Measurements from ENCODE around the gene MAP3K5. TPM values are rescaled to one million over a fixed set of nuclear protein-coding genes. Genes with fewer than 3 reads are reported as not detected.
"Not testable (repeated sequence)": the region's sequence is repeated elsewhere in the genome, so short reads cannot be mapped to it uniquely, and the experiment has no call there.

MAP3K5 gene
- total RNA-seq, 1 donor from 2014 or later, result 6.8 TPM

DNA sequence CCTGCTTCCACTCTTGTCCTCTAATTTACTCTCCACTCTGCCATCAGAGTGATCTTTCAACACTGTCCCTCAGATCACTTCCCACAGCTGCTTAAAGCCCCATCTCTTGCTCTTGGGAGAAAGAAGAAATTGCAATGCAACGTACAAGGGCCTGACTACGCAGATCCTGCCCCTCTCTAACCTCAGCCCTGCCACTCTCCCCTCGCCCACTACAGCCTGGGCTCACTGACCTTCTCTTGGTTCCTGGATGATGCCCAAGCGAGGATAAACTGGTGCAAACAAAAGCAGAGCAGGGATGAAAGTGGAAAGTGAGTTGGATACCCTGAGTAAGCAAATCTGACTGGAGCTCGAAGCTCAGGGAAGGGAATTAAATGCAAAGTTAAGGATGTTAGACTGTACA is 92.9 kb downstream of the MAP3K5 start:
- Histone ChIP-seq H3K27me3 (ENCODE audit: control insufficient read depth in 3 of 3, insufficient read depth in 3 of 3, low read length in 3 of 3) (no peaks in the 10 kb centered on the region), H3K9me3 (ENCODE audit: control insufficient read depth in 3 of 3, low read length in 3 of 3) (no peaks in the 10 kb centered on the region), H3K4me1 (ENCODE audit: control insufficient read depth in 3 of 3, insufficient read depth in 3 of 3, low read length in 3 of 3) (peaks cover 0 to 6% (median 5%) of the 10 kb centered on the region in 3 donors), H3K4me3 (ENCODE audit: low read length in 3 of 3) (no peak overlapping the region), H3K36me3 (ENCODE audit: control insufficient read depth in 3 of 3, insufficient read depth in 3 of 3, low read length in 3 of 3) (no peaks in the 10 kb centered on the region), H3K27ac (ENCODE audit: low read depth, low read length) (no peak overlapping the region), H3K9ac (ENCODE audit: low read depth in 1 of 3, low read length in 3 of 3) (no peak overlapping the region)

- H3K9me3 ChIP-seq (ENCODE audit: control insufficient read depth in 3 of 3, low read length in 3 of 3), result no peaks in the 10 kb centered on the region
- H3K9ac ChIP-seq (ENCODE audit: low read depth in 1 of 3, low read length in 3 of 3), result no peak overlapping the region
- H3K4me3 ChIP-seq (ENCODE audit: low read length in 3 of 3), result no peak overlapping the region
- H3K27me3 ChIP-seq (ENCODE audit: control insufficient read depth in 3 of 3, insufficient read depth in 3 of 3, low read length in 3 of 3), result no peaks in the 10 kb centered on the region
- H3K36me3 ChIP-seq (ENCODE audit: control insufficient read depth in 3 of 3, insufficient read depth in 3 of 3, low read length in 3 of 3), result peaks cover 0 to 6% (median 0%) of the 10 kb centered on the region in 3 donors
- no peak overlapping the region for H3K27ac ChIP-seq (ENCODE audit: low read depth, low read length)
- peaks cover 0 to 6% (median 5%) of the 10 kb centered on the region in 3 donors for H3K4me1 ChIP-seq (ENCODE audit: control insufficient read depth in 3 of 3, insufficient read depth in 3 of 3, low read length in 3 of 3)
These were observed 95.4 kb downstream of the MAP3K5 start for GRCh38 chr6:136696783-136697364.

DNA sequence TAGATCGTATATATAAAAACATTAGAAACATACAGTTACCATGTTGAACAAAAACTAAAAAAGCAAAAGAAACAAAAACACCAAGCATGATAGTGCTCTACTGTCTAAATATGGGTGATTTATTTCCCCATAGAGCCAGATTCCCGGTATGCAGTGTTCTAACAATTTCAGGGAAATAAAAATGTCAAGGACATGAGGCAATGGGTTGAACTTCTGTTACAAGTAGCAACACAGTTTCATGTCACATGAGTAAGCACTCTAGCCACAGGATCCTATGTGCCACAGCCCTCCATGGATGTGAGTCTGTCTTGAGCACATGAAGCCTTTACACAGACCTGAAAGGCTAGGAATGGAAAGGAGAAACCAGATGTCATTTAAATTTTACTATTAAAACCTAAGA is 96.0 kb downstream of the MAP3K5 start:
- no peaks in the 10 kb centered on the region for H3K9me3 ChIP-seq (ENCODE audit: control insufficient read depth in 3 of 3, low read length in 3 of 3)
- H3K27me3 ChIP-seq (ENCODE audit: control insufficient read depth in 3 of 3, insufficient read depth in 3 of 3, low read length in 3 of 3), result no peaks in the 10 kb centered on the region
- H3K4me3 ChIP-seq (ENCODE audit: low read length in 3 of 3), result no peak overlapping the region
- no peak overlapping the region for H3K9ac ChIP-seq (ENCODE audit: low read depth in 1 of 3, low read length in 3 of 3)
- peaks cover 0 to 6% (median 5%) of the 10 kb centered on the region in 3 donors for H3K4me1 ChIP-seq (ENCODE audit: control insufficient read depth in 3 of 3, insufficient read depth in 3 of 3, low read length in 3 of 3)
- H3K36me3 ChIP-seq (ENCODE audit: control insufficient read depth in 3 of 3, insufficient read depth in 3 of 3, low read length in 3 of 3), result peaks cover 0 to 6% (median 0%) of the 10 kb centered on the region in 3 donors
- no peak overlapping the region for H3K27ac ChIP-seq (ENCODE audit: low read depth, low read length)

DNA sequence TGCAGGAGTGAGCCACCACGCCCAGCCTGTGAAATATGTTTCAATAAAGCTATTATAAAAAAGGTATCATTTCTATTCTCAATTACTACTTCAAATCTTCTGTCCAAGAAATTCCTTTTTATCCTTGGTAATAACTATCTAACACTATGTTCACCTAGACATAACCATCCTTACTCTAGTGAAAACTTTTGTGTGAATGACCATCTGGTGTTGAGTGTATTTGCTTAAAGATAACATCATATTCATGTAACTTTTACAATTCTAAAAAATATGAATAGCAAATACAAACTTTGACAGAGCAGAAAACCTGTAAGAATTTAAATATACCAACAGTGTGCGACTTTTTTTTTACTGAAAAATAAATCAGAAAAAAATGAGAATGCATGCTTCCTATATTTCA is 96.9 kb downstream of the MAP3K5 start:
- no peak overlapping the region for H3K27ac ChIP-seq (ENCODE audit: low read depth, low read length)

DNA sequence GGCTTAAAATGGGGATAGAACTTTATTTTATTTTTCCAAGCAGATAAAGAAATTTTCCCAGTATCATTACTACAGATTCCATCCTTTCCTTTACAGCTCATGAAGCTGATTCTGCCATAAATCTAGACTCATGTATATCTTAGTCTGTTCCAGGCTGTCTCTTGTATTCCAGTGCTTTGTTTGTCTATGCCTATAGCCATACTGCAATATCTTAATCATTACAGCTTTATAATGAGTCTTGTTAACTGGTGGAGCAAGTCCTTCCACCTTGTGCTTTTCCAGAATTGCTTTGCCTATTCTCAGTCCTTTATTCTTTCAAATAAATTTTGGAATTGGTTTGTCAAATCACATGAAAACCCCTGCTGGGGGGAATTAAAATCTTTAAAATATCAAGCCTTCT is 99.2 kb downstream of the MAP3K5 start:
- H3K36me3 ChIP-seq (ENCODE audit: control insufficient read depth in 3 of 3, insufficient read depth in 3 of 3, low read length in 3 of 3), result peaks cover 0 to 6% (median 0%) of the 10 kb centered on the region in 3 donors
- no peak overlapping the region for H3K4me3 ChIP-seq (ENCODE audit: low read length in 3 of 3)
- no peaks in the 10 kb centered on the region for H3K4me1 ChIP-seq (ENCODE audit: control insufficient read depth in 3 of 3, insufficient read depth in 3 of 3, low read length in 3 of 3)
- H3K27me3 ChIP-seq (ENCODE audit: control insufficient read depth in 3 of 3, insufficient read depth in 3 of 3, low read length in 3 of 3), result no peaks in the 10 kb centered on the region
- no peaks in the 10 kb centered on the region for H3K9me3 ChIP-seq (ENCODE audit: control insufficient read depth in 3 of 3, low read length in 3 of 3)
- no peak overlapping the region for H3K9ac ChIP-seq (ENCODE audit: low read depth in 1 of 3, low read length in 3 of 3)
- H3K27ac ChIP-seq (ENCODE audit: low read depth, low read length), result no peak overlapping the region

More for the DNA sequence above, 96.9 kb downstream of the MAP3K5 start:
- Histone ChIP-seq H3K9me3 (ENCODE audit: control insufficient read depth in 3 of 3, low read length in 3 of 3) (no peaks in the 10 kb centered on the region), H3K4me3 (ENCODE audit: low read length in 3 of 3) (no peak overlapping the region), H3K9ac (ENCODE audit: low read depth in 1 of 3, low read length in 3 of 3) (no peak overlapping the region), H3K36me3 (ENCODE audit: control insufficient read depth in 3 of 3, insufficient read depth in 3 of 3, low read length in 3 of 3) (peaks cover 0 to 6% (median 0%) of the 10 kb centered on the region in 3 donors), H3K27me3 (ENCODE audit: control insufficient read depth in 3 of 3, insufficient read depth in 3 of 3, low read length in 3 of 3) (no peaks in the 10 kb centered on the region), H3K4me1 (ENCODE audit: control insufficient read depth in 3 of 3, insufficient read depth in 3 of 3, low read length in 3 of 3) (no peaks in the 10 kb centered on the region)

GRCh38 chr6:136687894-136688293 is 104.4 kb downstream of the MAP3K5 start:
- H3K27me3 ChIP-seq (ENCODE audit: control insufficient read depth in 3 of 3, insufficient read depth in 3 of 3, low read length in 3 of 3); H3K36me3 ChIP-seq (ENCODE audit: control insufficient read depth in 3 of 3, insufficient read depth in 3 of 3, low read length in 3 of 3); H3K9me3 ChIP-seq (ENCODE audit: control insufficient read depth in 3 of 3, low read length in 3 of 3); H3K4me1 ChIP-seq (ENCODE audit: control insufficient read depth in 3 of 3, insufficient read depth in 3 of 3, low read length in 3 of 3); H3K27ac ChIP-seq (ENCODE audit: low read depth, low read length); H3K9ac ChIP-seq (ENCODE audit: low read depth in 1 of 3, low read length in 3 of 3); H3K4me3 ChIP-seq (ENCODE audit: low read length in 3 of 3): not testable (repeated sequence)

DNA sequence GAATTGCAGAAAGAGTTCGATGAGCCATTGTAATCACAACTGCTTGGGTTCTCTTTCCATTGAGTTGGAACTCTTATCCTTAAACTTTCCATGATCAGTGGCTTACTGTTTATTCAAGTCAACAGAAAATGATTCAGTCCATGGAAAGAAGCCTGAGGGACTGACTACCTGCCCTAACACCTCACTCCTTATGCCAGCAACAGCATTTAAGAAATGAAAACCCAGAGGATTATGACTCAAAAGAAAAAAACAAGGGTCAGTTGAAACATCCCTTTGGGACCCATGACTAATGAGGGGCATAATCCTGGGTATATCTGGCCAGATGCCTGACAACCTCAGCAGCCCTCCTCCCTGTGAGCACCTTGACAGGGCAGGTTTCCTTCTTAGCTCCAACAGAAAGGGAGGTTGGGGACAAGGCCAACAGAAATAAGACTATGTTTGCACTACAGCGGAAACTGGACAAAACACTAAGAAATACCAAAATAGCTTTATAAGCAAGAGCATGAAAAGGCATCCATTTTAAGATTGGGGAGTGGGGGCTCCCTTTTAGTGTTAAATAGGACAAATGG is 106.7 kb downstream of the MAP3K5 start:
- H3K4me1 ChIP-seq (ENCODE audit: control insufficient read depth in 3 of 3, insufficient read depth in 3 of 3, low read length in 3 of 3), result no peaks in the 10 kb centered on the region
- H3K9me3 ChIP-seq (ENCODE audit: control insufficient read depth in 3 of 3, low read length in 3 of 3), result no peaks in the 10 kb centered on the region
- H3K9ac ChIP-seq (ENCODE audit: low read depth in 1 of 3, low read length in 3 of 3), result no peak overlapping the region
- no peak overlapping the region for H3K27ac ChIP-seq (ENCODE audit: low read depth, low read length)
- H3K27me3 ChIP-seq (ENCODE audit: control insufficient read depth in 3 of 3, insufficient read depth in 3 of 3, low read length in 3 of 3), result no peaks in the 10 kb centered on the region
- no peak overlapping the region for H3K4me3 ChIP-seq (ENCODE audit: low read length in 3 of 3)
- H3K36me3 ChIP-seq (ENCODE audit: control insufficient read depth in 3 of 3, insufficient read depth in 3 of 3, low read length in 3 of 3), result no peaks in the 10 kb centered on the region

- Histone ChIP-seq H3K36me3 (ENCODE audit: control insufficient read depth in 3 of 3, insufficient read depth in 3 of 3, low read length in 3 of 3) (no peaks in the 10 kb centered on the region), H3K9ac (ENCODE audit: low read depth in 1 of 3, low read length in 3 of 3) (no peak overlapping the region), H3K27ac (ENCODE audit: low read depth, low read length) (no peak overlapping the region), H3K27me3 (ENCODE audit: control insufficient read depth in 3 of 3, insufficient read depth in 3 of 3, low read length in 3 of 3) (no peaks in the 10 kb centered on the region), H3K4me1 (ENCODE audit: control insufficient read depth in 3 of 3, insufficient read depth in 3 of 3, low read length in 3 of 3) (no peaks in the 10 kb centered on the region), H3K9me3 (ENCODE audit: control insufficient read depth in 3 of 3, low read length in 3 of 3) (no peaks in the 10 kb centered on the region), H3K4me3 (ENCODE audit: low read length in 3 of 3) (no peak overlapping the region)
These were observed 107.8 kb downstream of the MAP3K5 start for GRCh38 chr6:136684466-136684865.

DNA sequence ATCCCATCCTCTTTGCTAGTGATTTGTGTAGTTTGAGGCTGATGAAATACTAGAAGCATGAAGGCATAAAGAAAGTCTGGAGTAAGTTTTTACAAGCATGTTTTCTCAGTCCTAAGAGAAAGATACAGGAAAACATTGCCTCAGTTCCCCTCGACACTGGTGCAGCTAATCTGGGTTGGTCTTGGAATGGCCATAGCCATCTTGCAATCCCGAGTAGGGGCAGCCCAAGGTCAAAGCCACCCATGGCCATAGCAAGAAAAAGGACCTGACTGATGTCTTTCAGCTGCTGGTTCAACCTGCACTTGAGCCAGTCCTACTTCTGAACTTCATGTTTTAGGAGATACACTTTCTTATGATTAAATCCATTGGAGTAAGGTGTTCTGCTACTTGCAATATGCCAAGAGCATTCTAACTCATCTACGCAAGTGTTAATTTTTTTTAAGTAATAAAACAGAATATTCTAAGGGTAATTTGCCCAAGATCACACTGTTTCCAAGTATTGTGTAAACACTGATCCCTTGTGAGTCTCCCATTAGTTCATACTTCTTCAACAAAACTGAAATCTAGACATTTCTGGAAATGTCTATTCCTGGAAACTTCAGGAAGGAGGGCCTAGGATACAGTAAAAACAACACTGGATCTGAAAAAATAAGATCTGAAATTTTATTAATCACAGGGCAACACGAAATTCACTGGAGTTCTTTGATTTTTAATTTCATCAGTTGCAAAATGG is 108.9 kb downstream of the MAP3K5 start:
- H3K27me3 ChIP-seq (ENCODE audit: control insufficient read depth in 3 of 3, insufficient read depth in 3 of 3, low read length in 3 of 3), result no peaks in the 10 kb centered on the region
- H3K4me3 ChIP-seq (ENCODE audit: low read length in 3 of 3), result no peak overlapping the region
- no peak overlapping the region for H3K27ac ChIP-seq (ENCODE audit: low read depth, low read length)
- H3K9me3 ChIP-seq (ENCODE audit: control insufficient read depth in 3 of 3, low read length in 3 of 3), result no peaks in the 10 kb centered on the region
- H3K36me3 ChIP-seq (ENCODE audit: control insufficient read depth in 3 of 3, insufficient read depth in 3 of 3, low read length in 3 of 3), result no peaks in the 10 kb centered on the region
- no peak overlapping the region for H3K9ac ChIP-seq (ENCODE audit: low read depth in 1 of 3, low read length in 3 of 3)
- no peaks in the 10 kb centered on the region for H3K4me1 ChIP-seq (ENCODE audit: control insufficient read depth in 3 of 3, insufficient read depth in 3 of 3, low read length in 3 of 3)

GRCh38 chr6:136682292-136682691 is 110.0 kb downstream of the MAP3K5 start:
- no peaks in the 10 kb centered on the region for H3K27me3 ChIP-seq (ENCODE audit: control insufficient read depth in 3 of 3, insufficient read depth in 3 of 3, low read length in 3 of 3)
- no peak overlapping the region for H3K9ac ChIP-seq (ENCODE audit: low read depth in 1 of 3, low read length in 3 of 3)
- no peak overlapping the region for H3K4me3 ChIP-seq (ENCODE audit: low read length in 3 of 3)
- H3K36me3 ChIP-seq (ENCODE audit: control insufficient read depth in 3 of 3, insufficient read depth in 3 of 3, low read length in 3 of 3), result no peaks in the 10 kb centered on the region
- H3K4me1 ChIP-seq (ENCODE audit: control insufficient read depth in 3 of 3, insufficient read depth in 3 of 3, low read length in 3 of 3), result no peaks in the 10 kb centered on the region
- H3K9me3 ChIP-seq (ENCODE audit: control insufficient read depth in 3 of 3, low read length in 3 of 3), result no peaks in the 10 kb centered on the region
- H3K27ac ChIP-seq (ENCODE audit: low read depth, low read length), result no peak overlapping the region
